ENCODE data around the gene GMNN. TPM values are rescaled to one million over a fixed set of nuclear protein-coding genes. Genes with fewer than 3 reads are reported as not detected.
"Not testable (repeated sequence)": the region's sequence is repeated elsewhere in the genome, so short reads cannot be mapped to it uniquely, and the experiment has no call there.

GMNN gene
- total and polyA plus RNA-seq, 12 donors: 3.1 to 15.6 (median 6.8) TPM

DNA sequence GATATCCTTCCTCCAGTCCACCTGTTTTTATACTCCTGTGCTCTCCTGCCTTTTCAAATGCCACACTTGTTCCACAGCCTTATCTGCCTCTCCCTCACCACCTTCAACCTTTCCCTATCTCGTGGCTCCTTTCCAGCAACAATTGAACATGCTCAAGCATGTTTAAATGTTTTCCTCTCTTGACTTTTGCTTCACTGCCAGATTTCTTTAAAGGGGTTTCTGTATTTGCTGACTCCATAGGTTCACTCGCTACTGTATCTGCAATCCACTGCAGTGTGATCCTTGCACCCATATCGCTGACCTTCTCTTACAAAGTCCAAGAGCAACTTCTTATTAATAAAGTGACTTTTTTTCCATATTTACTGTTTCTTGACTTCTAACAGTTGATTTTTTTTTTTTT, 11.2 kb upstream of the GMNN start:
- intact Hi-C loops (cut with DNase I): loop anchor here in 4 of 10 donors (5.0 to 10.0 kb wide), 4 partner anchors 179 to 329 kb away; no protein-coding TSS in a partner anchor
- H3K27me3 ChIP-seq: no peaks in the 10 kb centered on the region
- H3K4me3 ChIP-seq: no peak overlapping the region
- DNase-seq (no peak), ATAC-seq (no peak)
- TF ChIP-seq, protein P1, sequence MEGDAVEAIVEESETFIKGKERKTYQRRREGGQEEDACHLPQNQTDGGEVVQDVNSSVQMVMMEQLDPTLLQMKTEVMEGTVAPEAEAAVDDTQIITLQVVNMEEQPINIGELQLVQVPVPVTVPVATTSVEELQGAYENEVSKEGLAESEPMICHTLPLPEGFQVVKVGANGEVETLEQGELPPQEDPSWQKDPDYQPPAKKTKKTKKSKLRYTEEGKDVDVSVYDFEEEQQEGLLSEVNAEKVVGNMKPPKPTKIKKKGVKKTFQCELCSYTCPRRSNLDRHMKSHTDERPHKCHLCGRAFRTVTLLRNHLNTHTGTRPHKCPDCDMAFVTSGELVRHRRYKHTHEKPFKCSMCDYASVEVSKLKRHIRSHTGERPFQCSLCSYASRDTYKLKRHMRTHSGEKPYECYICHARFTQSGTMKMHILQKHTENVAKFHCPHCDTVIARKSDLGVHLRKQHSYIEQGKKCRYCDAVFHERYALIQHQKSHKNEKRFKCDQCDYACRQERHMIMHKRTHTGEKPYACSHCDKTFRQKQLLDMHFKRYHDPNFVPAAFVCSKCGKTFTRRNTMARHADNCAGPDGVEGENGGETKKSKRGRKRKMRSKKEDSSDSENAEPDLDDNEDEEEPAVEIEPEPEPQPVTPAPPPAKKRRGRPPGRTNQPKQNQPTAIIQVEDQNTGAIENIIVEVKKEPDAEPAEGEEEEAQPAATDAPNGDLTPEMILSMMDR (IDR thresholded peaks at IDR 0.05): no peak
- WGBS, 2 donors: 43 to 51% methylated on average over 3 of the region's 3 CpGs
- H3K4me1 ChIP-seq: peaks cover 0 to 3% (median 0%) of the 10 kb centered on the region in 9 donors
- no peaks in the 10 kb centered on the region for H3K9me3 ChIP-seq
- no peak overlapping the region for H3K27ac ChIP-seq
- H3K36me3 ChIP-seq: no peaks in the 10 kb centered on the region

DNA sequence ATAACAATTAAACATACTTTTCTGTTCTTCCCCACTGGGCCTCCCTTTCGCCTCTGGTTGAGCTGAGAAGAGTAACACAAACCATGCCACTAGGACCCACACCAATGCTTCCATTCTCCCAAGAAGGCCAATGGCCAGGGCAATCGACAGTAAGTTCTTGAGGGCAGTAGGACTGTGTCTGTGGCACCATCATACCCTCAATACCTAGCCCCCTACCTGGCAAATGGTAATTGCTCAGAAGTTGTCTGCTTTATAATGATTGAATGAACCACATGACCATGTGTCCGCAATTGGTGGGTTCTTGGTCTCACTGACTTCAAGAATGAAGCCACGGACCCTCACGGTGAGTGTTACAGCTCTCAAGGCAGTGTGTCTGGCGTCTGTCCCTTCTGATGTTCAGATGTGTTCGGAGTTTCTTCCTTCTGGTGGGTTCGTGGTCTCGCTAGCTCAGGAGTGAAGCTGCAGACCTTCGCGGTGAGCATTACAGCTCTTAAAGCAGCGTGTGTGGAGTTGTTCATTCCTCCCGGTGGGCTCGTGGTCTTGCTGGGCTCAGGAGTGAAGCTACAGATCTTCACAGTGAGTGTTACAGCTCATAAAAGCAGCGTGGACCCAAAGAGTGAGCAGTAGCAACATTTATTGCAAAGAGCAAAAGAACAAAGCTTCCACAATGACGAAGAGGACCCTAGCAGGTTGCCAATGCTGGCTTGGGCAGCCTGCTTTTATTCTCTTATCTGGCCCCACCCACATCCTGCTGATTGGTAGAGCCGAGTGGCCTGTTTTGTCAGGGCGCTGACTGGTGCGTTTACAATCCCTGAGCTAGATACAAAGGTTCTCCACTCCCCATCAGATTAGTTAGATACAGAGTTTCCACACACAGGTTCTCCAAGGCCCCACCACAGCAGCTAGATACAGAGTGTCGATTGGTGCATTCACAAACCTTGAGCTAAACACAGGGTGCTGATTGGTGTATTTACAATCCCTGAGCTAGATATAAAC, 9.6 kb upstream of the GMNN start:
- not testable (repeated sequence) for H3K27me3 ChIP-seq, ATAC-seq, H3K4me1 ChIP-seq, H3K36me3 ChIP-seq, H3K4me3 ChIP-seq, H3K9me3 ChIP-seq, H3K27ac ChIP-seq, DNase-seq
- 86% methylated on average over 20 of the region's 20 CpGs for WGBS, 2 donors
- intact Hi-C loops (cut with DNase I): loop anchor here in 8 of 10 donors (5.0 to 10.0 kb wide), 4 partner anchors 180 to 330 kb away; no protein-coding TSS in a partner anchor

DNA sequence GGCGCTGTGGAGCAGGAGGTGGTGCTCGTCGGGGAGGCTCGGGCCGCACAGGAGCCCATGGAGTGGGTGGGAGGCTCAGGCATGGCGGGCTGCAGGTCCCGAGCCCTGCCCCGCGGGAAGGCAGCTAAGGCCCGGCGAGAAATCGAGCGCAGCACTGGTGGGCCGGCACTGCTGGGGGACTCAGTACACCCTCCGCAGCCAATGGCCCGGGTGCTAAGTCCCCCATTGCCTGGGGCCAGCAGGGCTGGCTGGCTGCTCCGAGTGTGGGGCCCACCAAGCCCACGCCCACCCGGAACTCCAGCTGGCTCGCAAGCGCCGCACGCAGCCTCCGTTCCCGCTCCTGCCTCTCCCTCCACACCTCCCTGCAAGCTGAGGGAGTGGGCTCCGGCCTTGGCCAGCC, 8.8 kb upstream of the GMNN start:
- H3K4me1 ChIP-seq, DNase-seq, H3K9me3 ChIP-seq, H3K36me3 ChIP-seq, H3K27ac ChIP-seq, ATAC-seq, H3K27me3 ChIP-seq, H3K4me3 ChIP-seq: not testable (repeated sequence)
- WGBS, 2 donors: 95 to 96% methylated on average over 16 to 25 of the region's 26 CpGs
- intact Hi-C loops (cut with DNase I): loop anchor here in 7 of 10 donors (2.0 to 10.0 kb wide), 4 partner anchors 181 to 331 kb away; no protein-coding TSS in a partner anchor

- Histone ChIP-seq H3K4me1 (peaks cover 0 to 3% (median 0%) of the 10 kb centered on the region in 9 donors), H3K27me3 (no peaks in the 10 kb centered on the region), H3K36me3 (no peaks in the 10 kb centered on the region), H3K4me3 (no peak overlapping the region), H3K27ac (no peak overlapping the region), H3K9me3 (no peaks in the 10 kb centered on the region)
- TF ChIP-seq, protein P1 (IDR thresholded peaks at IDR 0.05): peak in 8 of 9 donors; percentile 22 to 60 (median 50)
- DNase-seq (no peak), ATAC-seq (peak in 3 of 8 donors; percentile 39 to 67 (median 52))
- intact Hi-C loops (cut with DNase I): loop anchor here in 7 of 10 donors (2.0 to 10.0 kb wide), 4 partner anchors 182 to 332 kb away; no protein-coding TSS in a partner anchor
- 61 to 67% methylated on average over 9 of the region's 9 CpGs for WGBS, 2 donors
These were observed 7.9 kb upstream of the GMNN start for GRCh38 chr6:24766680-24767462.

- TF ChIP-seq, protein P1 (IDR thresholded peaks at IDR 0.05): no peak
- no peaks in the 10 kb centered on the region for H3K27me3 ChIP-seq
- H3K4me3 ChIP-seq: no peak overlapping the region
- no peaks in the 10 kb centered on the region for H3K9me3 ChIP-seq
- H3K4me1 ChIP-seq: peaks cover 0 to 3% (median 0%) of the 10 kb centered on the region in 9 donors
- no peak overlapping the region for H3K27ac ChIP-seq
- no peaks in the 10 kb centered on the region for H3K36me3 ChIP-seq
- no peak for ATAC-seq
- no peak for DNase-seq
- WGBS, 2 donors: 95% methylated on average over 5 of the region's 5 CpGs
- intact Hi-C loops (cut with DNase I): loop anchor here in 6 of 10 donors (5.0 to 10.0 kb wide), 3 partner anchors 184 to 334 kb away; no protein-coding TSS in a partner anchor
These were observed 6.4 kb upstream of the GMNN start for GRCh38 chr6:24768361-24768760.
